HG02588 (cell line): ENCODE results near the gene ATG101.
"Not testable (repeated sequence)": the region's sequence is repeated elsewhere in the genome, so short reads cannot be mapped to it uniquely, and the experiment has no call there.

ENCODE experiments used
- ATAC-seq: cut with Tn5 transposase; IDR thresholded peaks from one replicate; pipeline ENCODE4 v1.9.1; 2021; ENCODE audit warnings: mild to moderate bottlenecking, moderate library complexity; ENCODE audit not compliant: unreplicated experiment

ATG101 gene

DNA sequence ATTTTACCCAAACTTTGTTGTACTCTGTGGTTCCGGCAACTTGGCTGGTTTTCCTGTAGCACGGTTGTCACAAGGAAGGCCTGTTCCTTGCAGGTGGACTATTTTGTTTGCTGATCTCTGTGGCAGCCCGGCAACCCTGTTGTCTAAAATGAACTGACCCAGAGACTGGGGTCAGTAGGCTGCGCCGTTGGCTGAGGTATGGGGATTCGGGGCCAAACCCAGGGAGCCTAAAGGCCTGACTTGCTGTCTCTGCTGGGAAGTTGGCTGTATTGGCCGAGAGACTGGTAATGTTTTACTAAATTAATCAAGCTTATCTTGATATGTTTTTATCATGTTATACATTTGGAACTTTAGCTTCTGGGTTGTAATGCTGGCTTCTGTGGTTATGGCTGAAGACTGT is 23.6 kb downstream of the ATG101 start:
- no peak for ATAC-seq

DNA sequence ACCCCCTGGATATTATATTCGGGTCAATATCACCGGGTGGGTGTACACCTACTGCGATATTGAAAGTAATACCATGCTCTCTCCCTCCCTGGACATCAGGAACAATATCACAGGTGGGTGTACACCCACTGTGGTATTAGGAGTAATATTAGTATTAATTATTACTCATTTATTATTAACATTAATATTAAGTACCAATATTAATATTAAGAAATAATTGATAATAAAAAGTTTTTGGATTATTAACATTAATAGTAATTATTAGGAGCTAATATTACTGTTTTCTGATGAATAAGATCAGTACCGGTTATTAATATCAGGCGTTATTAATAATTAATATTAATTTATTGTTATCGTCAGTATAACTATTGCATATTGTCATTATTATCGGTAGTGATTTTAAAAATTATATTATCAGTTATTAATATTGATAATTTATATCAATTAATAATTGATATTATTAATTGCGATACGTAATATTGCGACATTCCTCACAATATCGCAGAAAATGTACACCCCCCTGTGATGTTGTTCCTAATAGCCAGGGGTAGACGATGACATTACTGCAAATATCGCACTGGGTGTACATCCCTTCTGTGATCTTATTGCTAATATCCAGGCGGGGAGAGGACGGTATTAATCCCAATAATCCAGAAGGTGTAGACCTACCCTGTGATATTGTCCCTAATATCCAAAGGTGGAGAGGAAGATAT is 26.7 kb downstream of the ATG101 start:
- ATAC-seq, result no peak

DNA sequence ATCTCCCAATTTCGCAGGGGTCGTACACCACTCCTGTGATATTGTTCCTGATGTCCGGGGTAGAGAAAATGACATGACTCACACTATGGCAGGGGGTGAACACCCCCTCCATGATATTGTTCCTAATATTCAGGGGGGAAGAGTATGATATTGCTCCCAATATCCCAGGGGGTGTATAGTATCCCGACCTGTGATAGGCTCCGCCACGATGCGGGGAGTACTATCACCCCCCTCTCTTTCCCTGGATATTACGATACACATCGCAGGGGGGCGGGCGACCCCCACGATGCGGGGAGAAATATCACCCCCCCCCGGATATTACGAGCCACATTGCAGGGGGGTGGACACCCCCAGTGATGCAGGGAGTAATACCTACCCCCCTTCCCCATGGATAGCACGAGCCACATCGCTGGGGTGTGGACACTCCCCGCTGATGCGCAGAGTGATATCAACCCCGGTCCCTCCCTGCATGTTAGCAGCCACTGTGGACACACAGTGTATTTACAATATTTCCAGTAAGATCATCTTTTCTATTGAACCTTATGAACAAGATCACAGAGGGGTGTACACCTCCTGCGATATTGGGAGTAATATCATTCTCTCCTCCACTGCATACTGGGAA is 27.4 kb downstream of the ATG101 start:
- ATAC-seq, result no peak

DNA sequence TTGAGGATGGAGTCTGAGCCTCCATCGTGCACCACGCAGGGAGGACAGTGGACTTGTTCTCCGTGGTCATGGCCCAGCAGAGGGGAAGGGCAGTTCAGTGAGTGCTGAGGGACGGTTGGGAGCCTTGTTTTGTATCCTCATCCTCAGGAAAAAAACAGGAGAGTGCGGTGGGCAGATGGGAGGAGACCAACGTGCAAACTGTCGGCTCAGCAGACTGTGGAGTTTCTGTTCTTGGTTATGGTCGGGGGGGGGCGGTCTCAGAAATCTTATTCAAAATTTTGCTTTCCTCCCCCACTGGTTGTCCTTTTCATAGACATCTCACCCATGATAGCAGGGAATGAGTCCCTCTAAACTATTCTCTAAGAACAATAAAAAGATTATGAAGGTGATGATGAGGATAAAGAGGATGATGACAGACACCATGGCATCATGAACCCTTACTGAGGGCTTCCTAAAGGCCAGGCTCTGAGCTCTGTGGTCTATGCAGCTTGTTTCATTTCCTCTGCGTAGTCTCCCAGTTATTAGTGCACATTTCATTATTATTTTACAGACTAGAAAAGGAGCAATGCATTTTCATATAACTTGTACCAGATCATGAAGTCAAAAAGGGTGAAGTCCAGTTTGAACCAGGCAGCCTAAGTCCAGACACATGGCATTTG is 34.8 kb downstream of the ATG101 start:
- ATAC-seq, result not testable (repeated sequence)

DNA sequence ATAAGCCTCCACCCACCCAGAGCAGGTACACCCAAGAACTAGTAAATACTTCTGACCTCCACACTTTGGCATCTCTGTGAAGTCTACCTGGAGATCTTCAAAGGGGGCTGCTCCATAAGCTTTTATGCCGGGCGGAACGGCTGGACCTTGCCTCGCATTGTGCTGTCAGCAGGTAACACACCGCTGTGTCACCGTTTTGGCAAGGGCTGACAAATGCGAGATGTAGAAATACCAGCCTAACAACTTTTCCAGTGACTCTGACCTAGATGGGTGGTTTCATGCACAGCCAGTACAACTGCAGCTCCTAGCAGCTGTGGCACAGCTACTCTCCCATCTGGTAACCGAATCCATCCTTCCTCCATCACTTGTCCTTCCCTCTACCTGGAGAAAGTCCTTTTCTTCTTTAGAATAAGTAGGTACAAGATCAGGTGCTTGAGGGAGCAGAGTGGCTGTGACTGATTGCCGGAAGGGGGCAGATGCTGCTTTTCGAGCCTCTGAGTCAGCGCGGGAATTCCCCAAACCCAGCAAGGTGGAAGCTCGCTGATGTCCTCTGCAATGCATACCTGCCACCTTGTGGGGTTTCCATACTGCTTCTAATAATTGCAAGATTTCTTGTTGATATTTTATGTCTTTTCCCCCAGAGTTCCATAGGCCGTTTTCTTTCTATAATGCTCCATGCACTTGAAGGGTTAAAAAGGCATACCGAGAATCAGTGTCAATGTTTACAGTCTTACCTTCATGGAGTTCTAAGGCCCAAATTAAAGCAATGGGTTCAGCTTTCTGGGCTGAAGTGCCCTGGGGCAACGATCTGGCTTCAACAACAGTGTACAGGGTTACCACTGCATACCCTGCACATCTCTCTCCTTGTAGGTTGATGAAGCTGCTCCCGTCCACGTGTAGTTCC is 46.7 kb downstream of the ATG101 start:
- not testable (repeated sequence) for ATAC-seq

DNA sequence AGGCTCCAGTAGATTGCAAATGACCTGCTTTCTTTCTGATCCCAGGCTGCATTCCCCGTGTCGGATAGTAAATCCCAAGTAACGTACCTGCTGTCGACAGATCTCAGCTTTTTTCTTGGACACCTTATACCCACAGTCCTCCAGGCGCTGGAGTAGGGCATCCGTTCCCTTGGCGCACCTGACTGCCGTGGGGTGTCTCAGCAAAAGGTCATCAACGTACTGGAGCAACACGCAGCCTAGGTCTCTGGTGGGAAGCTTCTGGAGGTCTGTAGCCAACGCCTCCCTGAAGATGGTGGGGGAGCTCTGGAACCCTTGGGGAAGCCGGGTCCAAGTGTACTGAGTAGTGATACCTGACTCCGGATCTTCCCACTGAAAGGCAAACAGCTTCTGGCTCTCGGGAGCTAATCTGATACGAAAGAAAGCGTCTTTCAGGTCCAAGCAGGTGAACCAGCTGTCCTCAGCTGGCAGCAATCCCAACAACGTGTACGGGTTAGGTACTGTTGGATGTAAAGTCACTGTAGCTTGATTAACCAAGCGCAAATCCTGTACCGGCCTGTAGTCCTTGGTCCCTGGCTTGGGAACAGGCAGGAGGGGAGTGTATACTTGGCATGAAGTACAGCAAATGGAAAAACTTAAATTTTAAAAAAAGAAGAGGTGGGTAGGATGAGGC is 48.2 kb downstream of the ATG101 start:
- ATAC-seq, result peak; percentile 20

DNA sequence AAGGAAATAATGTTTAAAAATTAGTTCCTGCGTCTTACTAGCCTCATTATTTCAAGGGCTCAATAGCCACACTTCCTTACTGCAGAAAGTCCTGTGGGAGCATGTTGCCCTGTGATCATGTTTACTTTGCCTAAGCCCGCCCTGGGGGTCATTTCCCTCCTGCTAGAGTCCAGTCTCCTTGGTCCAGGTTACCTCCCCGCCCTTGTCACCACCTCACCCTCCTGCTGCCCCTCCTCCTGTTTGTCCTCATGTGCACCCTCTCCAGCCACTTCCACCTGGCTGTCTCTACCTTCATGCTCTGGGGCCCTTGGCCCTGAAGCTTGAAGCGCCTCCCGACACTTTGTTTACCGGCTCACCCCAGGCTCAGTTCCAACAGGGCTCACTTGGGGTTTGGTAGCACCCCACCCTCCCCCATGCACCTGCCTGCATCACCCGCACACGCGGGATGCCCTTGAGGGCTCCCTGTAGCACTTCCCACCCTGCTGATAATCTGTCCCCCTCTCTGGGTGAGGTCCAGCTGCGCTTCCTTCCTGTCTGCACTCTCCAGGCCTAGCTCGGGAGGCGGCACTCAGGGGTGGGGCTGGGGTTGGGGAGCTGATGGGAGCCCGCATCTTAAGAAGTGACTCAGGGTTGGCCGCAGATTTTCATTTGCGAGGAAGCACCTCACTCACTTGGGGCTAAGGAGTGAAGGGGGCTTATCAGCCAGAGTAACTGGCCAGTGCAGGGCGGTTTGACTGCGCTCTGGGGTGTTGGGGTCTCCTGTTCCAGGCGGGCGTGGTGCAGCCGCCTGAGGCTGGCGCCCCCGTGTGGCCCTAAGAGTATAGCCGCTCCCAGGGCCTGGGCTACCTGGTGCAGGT is 49.8 kb downstream of the ATG101 start:
- ATAC-seq, result peak; percentile 29

DNA sequence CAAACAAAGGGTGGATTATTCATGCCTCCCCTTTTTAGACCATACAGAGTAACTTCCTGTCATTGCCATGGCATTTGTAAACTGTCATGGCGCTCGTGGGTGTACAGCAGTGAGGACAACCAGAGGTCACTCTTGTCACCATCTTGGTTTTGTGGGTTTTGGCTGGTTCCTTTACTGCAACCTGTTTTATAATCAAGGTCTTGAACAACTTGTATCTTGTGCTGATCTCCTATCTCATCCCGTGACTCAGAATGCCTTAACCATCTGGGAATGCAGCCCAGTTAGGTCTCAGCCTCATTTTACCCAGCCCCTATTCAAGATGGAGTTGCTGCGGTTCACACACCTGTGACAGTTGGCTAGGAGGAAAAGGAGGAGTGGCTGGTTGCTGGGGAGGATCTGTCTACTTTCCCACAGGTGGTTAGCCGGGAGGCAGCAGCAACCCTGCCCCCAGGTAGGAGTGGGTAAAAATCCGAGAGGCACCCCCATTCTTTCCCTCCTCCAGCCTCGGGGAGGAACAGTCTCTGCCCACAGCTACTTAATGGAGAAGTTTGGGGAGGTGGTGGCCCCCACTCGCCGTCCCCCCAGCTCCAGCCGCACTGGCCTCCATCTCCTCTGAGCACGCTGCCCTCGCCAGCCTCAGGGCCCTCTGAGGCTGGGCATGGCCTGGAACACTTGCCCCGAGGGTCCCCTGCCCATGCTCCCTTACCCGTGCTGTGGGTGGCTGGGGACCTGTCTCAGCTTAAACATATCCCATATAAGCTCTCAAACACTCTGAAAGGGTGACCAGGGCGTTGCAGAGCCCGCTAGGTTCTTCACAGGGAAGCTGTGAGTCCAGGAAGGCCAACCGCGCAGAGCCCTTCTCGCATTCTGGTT is 51.4 kb downstream of the ATG101 start:
- ATAC-seq, result no peak

DNA sequence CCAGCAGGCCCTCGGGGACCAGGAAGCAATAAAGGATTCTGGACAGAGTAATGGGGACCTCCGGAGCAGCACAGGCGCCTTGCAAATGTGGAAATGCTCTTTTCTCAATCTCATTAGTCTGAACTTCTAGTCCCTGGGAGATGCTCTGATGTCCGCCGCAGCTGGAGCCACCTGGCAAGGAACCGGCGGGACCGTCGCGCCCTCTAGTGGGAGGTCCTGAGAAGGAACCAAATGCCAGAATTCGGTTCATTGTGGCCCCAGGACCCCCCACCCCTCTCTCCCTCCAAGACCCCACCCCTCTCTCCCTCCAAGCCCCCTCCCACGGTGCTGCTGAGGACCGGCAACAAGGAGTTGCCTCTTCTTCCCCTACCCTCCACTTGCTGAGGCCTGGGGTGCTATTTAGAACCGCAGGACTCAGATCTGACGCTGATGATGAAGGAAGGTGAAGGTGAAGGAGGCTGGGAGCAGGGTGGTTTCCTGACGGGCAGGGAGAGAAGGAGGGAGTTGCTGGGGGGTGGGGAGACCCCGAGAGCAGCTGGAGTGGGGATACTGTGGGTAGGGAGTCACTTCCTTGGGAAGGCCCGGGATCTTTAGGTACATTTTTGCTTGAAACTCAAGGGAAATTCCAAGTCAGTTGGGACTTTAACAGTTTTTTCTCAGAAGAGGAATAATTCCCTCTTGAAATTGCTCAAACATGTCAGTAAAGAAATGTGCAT is 52.2 kb downstream of the ATG101 start:
- ATAC-seq, result no peak

DNA sequence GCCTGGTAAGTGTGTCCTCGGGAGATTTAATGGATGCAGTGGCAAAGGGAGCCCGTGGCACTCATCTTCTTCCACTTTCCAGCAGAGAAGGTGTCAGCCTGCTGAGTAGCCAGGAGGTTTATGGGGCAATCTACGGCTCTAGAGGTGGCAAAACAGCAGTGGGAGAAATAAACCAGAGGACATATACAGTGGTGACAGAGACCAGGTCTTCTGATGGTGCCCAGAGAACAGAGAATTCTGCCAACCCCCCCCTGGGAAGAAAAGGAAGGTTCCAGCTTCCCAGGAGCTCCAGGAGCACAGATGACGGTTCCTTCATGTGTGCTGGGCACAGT is 52.7 kb downstream of the ATG101 start:
- ATAC-seq, result no peak

DNA sequence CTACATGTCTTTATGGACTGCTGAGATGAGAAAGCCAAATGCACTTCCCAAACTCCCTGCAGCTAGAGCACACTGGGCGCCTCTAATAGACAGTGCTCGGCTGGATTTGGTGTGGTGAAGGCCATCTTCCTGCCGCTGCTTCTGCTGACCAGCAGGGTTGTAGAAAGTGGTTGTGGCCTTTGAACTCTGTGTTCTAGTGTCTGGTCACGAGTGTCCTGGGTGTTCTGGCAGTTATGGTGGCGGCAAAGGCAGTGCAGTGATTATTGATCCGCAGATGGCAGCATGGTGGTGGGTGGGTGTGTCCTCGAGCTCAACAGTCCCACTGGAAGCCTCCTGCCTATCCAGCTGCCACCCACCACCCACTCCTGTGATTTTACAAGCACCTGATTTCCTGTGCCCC is 53.1 kb downstream of the ATG101 start:
- ATAC-seq, result no peak

DNA sequence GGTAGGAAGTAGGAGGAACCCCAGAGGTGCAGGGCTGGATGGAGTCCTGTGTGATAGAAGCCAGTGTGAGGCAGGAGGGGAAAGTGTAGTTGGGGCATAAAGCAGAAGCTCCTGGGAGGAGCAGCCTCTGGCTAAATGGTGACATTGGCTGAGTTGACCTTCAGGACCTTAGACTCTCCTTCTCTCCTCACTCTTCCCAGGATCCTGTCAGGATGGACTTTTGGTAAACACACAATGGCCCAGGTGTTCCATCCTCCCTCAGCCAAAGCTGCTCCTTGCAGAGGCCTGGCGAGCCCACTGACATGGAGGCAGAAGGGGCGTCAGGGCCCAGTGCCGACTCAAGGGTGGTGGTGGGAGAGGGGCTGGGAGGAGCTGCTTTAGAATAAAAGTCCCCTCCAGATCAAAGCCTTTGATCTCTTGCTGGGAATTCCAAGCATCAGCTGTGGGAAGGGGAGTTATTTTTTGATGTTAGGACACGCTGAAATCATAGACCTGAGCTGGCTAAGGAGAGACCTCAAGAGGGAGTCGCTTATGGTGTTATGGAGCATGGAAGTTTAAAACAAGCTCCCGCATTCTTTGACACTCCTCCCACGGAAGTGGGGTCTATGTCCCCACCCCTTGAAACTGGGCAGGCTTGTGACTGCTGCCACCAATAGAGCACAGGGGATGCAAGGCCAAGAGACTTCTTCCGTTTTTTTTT is 53.9 kb downstream of the ATG101 start:
- ATAC-seq, result no peak

DNA sequence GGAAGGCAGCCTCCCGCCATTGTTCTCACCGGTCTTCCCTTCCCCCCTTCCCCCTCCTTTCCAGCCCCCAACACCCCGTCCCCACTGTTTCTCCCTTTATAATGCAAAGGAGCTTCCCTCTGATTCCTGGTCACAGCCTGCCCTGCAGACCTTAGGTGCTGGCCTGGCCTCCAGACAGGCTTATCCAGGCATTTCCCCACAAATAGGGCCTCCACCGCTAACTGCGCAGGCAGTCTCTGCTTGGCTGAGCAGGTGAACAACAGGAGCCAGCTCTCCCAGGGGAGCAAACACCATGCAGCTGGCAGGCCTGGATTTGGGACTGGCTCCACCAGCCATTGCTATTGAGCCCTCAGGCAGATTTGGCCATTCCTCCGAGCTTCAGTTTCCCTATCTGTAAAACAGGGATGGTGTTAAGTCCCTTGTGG is 55.7 kb downstream of the ATG101 start:
- no peak for ATAC-seq

DNA sequence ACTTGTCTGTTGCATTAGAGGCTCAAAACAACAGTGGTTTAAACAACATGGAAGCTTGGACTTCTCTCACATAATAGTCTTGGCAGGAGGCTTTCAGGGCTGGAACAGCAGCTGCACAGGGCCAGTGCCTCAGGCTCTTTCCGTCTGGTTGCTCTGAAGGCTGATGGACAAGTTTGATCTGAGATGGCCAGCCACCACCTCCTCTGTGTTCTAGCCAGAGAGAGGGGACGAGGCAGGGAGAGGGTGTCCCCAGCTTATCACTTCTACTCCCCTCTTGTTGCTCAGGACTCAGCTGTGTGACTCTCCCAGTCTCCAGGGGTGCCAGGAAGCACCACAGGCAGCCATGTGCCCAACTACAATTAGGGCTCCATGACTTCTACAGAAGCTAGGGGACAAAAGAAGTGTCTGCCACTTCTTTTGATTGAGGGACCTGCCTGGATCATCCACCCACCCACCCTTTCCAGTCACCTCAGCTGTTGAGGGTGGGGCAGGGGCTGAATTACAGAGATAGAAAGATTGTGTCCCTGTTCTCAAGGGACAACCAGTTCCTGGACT is 56.3 kb downstream of the ATG101 start:
- ATAC-seq, result no peak
